ENCODE results near the gene METRNL.
"Not testable (repeated sequence)": the region's sequence is repeated elsewhere in the genome, so short reads cannot be mapped to it uniquely, and the experiment has no call there.

The METRNL gene

GRCh38 chr17:83036193-83036592, 43.2 kb upstream of the METRNL start:
- no peak for TF ChIP-seq ZFX (IDR thresholded peaks at IDR 0.05; ENCODE audit: borderline replicate concordance)
- TF ChIP-seq CTCF (IDR thresholded peaks at IDR 0.05) = no peak
- H3K27ac ChIP-seq = no peak overlapping the region

- TF ChIP-seq ZFX (IDR thresholded peaks at IDR 0.05; ENCODE audit: borderline replicate concordance) (no peak), CTCF (IDR thresholded peaks at IDR 0.05) (no peak)
- H3K27ac ChIP-seq = no peak overlapping the region
Measured at GRCh38 chr17:83036666-83037065, 42.7 kb upstream of the METRNL start.

GRCh38 chr17:83037084-83037873, 42.1 kb upstream of the METRNL start:
- TF ChIP-seq ZFX (IDR thresholded peaks at IDR 0.05; ENCODE audit: borderline replicate concordance) (no peak), CTCF (IDR thresholded peaks at IDR 0.05) (no peak)
- no peak overlapping the region for H3K27ac ChIP-seq

GRCh38 chr17:83037874-83038165, 41.6 kb upstream of the METRNL start:
- H3K27ac ChIP-seq = no peak overlapping the region
- TF ChIP-seq CTCF (IDR thresholded peaks at IDR 0.05) (no peak), ZFX (IDR thresholded peaks at IDR 0.05; ENCODE audit: borderline replicate concordance) (no peak)

GRCh38 chr17:83038983-83039382, 40.4 kb upstream of the METRNL start:
- H3K27ac ChIP-seq = not testable (repeated sequence)

GRCh38 chr17:83041305-83041704, 38.1 kb upstream of the METRNL start:
- TF ChIP-seq ZFX (IDR thresholded peaks at IDR 0.05; ENCODE audit: borderline replicate concordance) = no peak
- TF ChIP-seq CTCF (IDR thresholded peaks at IDR 0.05) = no peak
- no peak overlapping the region for H3K27ac ChIP-seq

- H3K27ac ChIP-seq = no peak overlapping the region
- TF ChIP-seq ZFX (IDR thresholded peaks at IDR 0.05; ENCODE audit: borderline replicate concordance) (no peak), CTCF (IDR thresholded peaks at IDR 0.05) (no peak)
Measured at GRCh38 chr17:83042522-83043158, 36.8 kb upstream of the METRNL start.

GRCh38 chr17:83044479-83044878, 34.9 kb upstream of the METRNL start:
- H3K27ac ChIP-seq = not testable (repeated sequence)

Data from 22Rv1 (cell line).